PC-3 (cell line): ENCODE results near the gene FAM131C. TPM values are rescaled to one million over a fixed set of nuclear protein-coding genes. Genes with fewer than 3 reads are reported as not detected.

ENCODE experiments used
- ATAC-seq: fragments of 200-7000 bp; cut with Tn5 transposase; 2 replicates; pipeline ENCODE4 v1.9.1; 2020; ENCODE audit warnings: mild to moderate bottlenecking, moderate library complexity
- BruUV-seq: library from RNA; stranded (reverse); fragments of 400-500 nt; replicated peaks from 2 replicates; lab custom pipeline; 2021; lab: Mats Ljungman, UMichigan
- CTCF ChIA-PET: fragments of 300-600 bp; sonication (Branson Sonifier 250); formaldehyde crosslinking; loops from one replicate; lab custom pipeline; 2022; ENCODE audit warnings: antibody characterized with exemption; lab: Charles Lee
- POLR2A ChIA-PET: fragments of 300-600 bp; sonication (Branson Sonifier 250); formaldehyde crosslinking; loops from one replicate; lab custom pipeline; 2022; ENCODE audit warnings: antibody characterized with exemption; ENCODE audit not compliant: unreplicated experiment; lab: Charles Lee
- DNase-seq: peaks from one replicate; pipeline ENCODE4 v3.0.0-alpha.2; 2015
- H2AFZ ChIP-seq: fragments of 300-600 bp; sonication (generic); 2 replicates; pipeline ENCODE4 v1.6.0; 2016; ENCODE audit warnings: antibody characterized with exemption, low read length
- H3F3A ChIP-seq: fragments of 300-600 bp; sonication (generic); one replicate; pipeline ENCODE4 v1.6.0; 2017; ENCODE audit warnings: antibody characterized with exemption, low read length, control low read depth, mild to moderate bottlenecking; ENCODE audit not compliant: unreplicated experiment
- H3K27ac ChIP-seq: fragments of 300-600 bp; sonication (generic); 2 replicates; pipeline ENCODE4 v1.5.1; 2016; ENCODE audit warnings: mild to moderate bottlenecking, low read length
- H3K27me3 ChIP-seq: fragments of 300-600 bp; sonication (generic); 2 replicates; pipeline ENCODE4 v1.6.1; 2016; ENCODE audit warnings: low read length, mixed read lengths
- H3K36me3 ChIP-seq: fragments of 300-600 bp; sonication (generic); 2 replicates; pipeline ENCODE4 v1.6.1; 2016; ENCODE audit warnings: low read depth, mixed run types, low read length, mixed read lengths
- H3K4me1 ChIP-seq: fragments of 300-600 bp; sonication (generic); 2 replicates; pipeline ENCODE4 v1.5.1; 2016; ENCODE audit warnings: low read length; ENCODE audit not compliant: insufficient read depth
- H3K4me2 ChIP-seq: fragments of 300-600 bp; sonication (generic); 2 replicates; pipeline ENCODE4 v1.6.0; 2016; ENCODE audit warnings: low read length
- H3K4me3 ChIP-seq: fragments of 300-600 bp; sonication (generic); 2 replicates; pipeline ENCODE4 v1.5.1; 2016; ENCODE audit warnings: mild to moderate bottlenecking, low read length, mixed read lengths
- H3K79me2 ChIP-seq: fragments of 300-600 bp; sonication (generic); 2 replicates; pipeline ENCODE4 v1.6.1; 2017; ENCODE audit warnings: low read length, mixed read lengths
- H3K9ac ChIP-seq: fragments of 300-600 bp; sonication (generic); 2 replicates; pipeline ENCODE4 v1.6.0; 2016; ENCODE audit warnings: mild to moderate bottlenecking, low read length
- H3K9me2 ChIP-seq: fragments of 300-600 bp; sonication (generic); replicated peaks from 2 replicates; pipeline ENCODE4 v1.6.1; 2016; ENCODE audit warnings: mixed run types, low read length, mixed read lengths
- H3K9me3 ChIP-seq: fragments of 300-600 bp; sonication (generic); 2 replicates; pipeline ENCODE4 v1.6.1; 2016; ENCODE audit warnings: low read length, mixed read lengths
- H4K20me1 ChIP-seq: fragments of 300-600 bp; sonication (generic); 2 replicates; pipeline ENCODE4 v1.6.1; 2016; ENCODE audit warnings: low read length, mixed read lengths
- CTCF ChIP-seq: fragments of 300-600 bp; sonication (generic); conservative IDR thresholded peaks from 2 replicates; pipeline ENCODE4 v1.5.1; 2017; ENCODE audit warnings: antibody characterized with exemption, low read depth, mild to moderate bottlenecking, low read length
- EZH2 ChIP-seq: fragments of 300-600 bp; sonication (generic); IDR thresholded peaks from one replicate; pipeline ENCODE4 v1.6.1; 2017; ENCODE audit warnings: antibody characterized with exemption, mild to moderate bottlenecking, low read length; ENCODE audit not compliant: unreplicated experiment
- EZH2phosphoT487 ChIP-seq: fragments of 300-600 bp; sonication (generic); IDR thresholded peaks from 2 replicates; pipeline ENCODE4 v1.6.1; 2018; ENCODE audit warnings: mild to moderate bottlenecking, antibody characterized with exemption, low read length, borderline replicate concordance
- intact Hi-C: fragments of 100-400 bp; cut with micrococcal nuclease; formaldehyde crosslinking; loops from 2 replicates; pipeline ENCODE4 v1.9.0; 2023
- total RNA-seq: library from RNA; depleted of rRNA; stranded (reverse); fragments of >200 nt; gene quantifications from 2 replicates; pipeline ENCODE4 v1.2.3, GENCODE V29; 2014

Gene FAM131C
- total RNA-seq, 1 experiment from 2014 or later = 7.7 TPM

- TF ChIP-seq CTCF (no peak), EZH2 (no peak), EZH2phosphoT487 (no peak)
- H3K27me3 ChIP-seq = no peaks in the 10 kb centered on the region
Observed at GRCh38 chr1:16013220-16013907, 60.1 kb downstream of the FAM131C start.

GRCh38 chr1:16012590-16013219 lies 60.7 kb downstream of the FAM131C start:
- peaks cover 10% of the 10 kb centered on the region for H3K4me1 ChIP-seq
- intact Hi-C loops = no loop called here
- H3K36me3 ChIP-seq = no peaks in the 10 kb centered on the region
- no peaks in the 10 kb centered on the region for H3K27me3 ChIP-seq
- H3K79me2 ChIP-seq = no peaks in the 10 kb centered on the region
- BruUV-seq = no TSS peak
- DNase-seq (peak; percentile 18), ATAC-seq (peak; percentile 10; the same call in 1 of the 2 replicates)
- CTCF ChIA-PET = no interaction called here
- TF ChIP-seq CTCF = no peak
- TF ChIP-seq EZH2phosphoT487 = no peak
- TF ChIP-seq EZH2 = no peak
- no peaks in the 10 kb centered on the region for H3K9me3 ChIP-seq
- H3K27ac ChIP-seq = no peak overlapping the region
- H3K9me2 ChIP-seq = no peaks in the 10 kb centered on the region
- peak overlapping the region; percentile 72; the same call in 1 of the 2 replicates for H2AFZ ChIP-seq
- no peaks in the 10 kb centered on the region for H3F3A ChIP-seq
- peak overlapping the region; percentile 58; the same call in 1 of the 2 replicates for H3K4me3 ChIP-seq
- no peak overlapping the region; the same call in 1 of the 2 replicates for H3K9ac ChIP-seq
- H3K4me2 ChIP-seq = peak overlapping the region; percentile 81
- POLR2A ChIA-PET = no interaction called here
- H4K20me1 ChIP-seq = no peaks in the 10 kb centered on the region

More at GRCh38 chr1:16013220-16013907, 60.1 kb downstream of the FAM131C start:
- Histone ChIP-seq H3K4me3 (peak overlapping the region; percentile 58; the same call in 1 of the 2 replicates), H4K20me1 (no peaks in the 10 kb centered on the region), H3K79me2 (no peaks in the 10 kb centered on the region), H3K9ac (no peak overlapping the region; the same call in 1 of the 2 replicates), H3K9me2 (no peaks in the 10 kb centered on the region), H3K4me2 (peak overlapping the region; percentile 81), H3K27ac (no peak overlapping the region), H3K4me1 (peaks cover 6% of the 10 kb centered on the region), H3K9me3 (no peaks in the 10 kb centered on the region), H2AFZ (peak overlapping the region; percentile 72; the same call in 1 of the 2 replicates), H3F3A (no peaks in the 10 kb centered on the region), H3K36me3 (no peaks in the 10 kb centered on the region)
- peak; percentile 12; the same call in 1 of the 2 replicates for ATAC-seq
- DNase-seq = peak; percentile 36
- intact Hi-C loops = no loop called here
- ChIA-PET POLR2A (no interaction called here), CTCF (no interaction called here)
- no TSS peak for BruUV-seq
